GM23338 (cell line): ENCODE data around the gene NIPSNAP2. TPM values are rescaled to one million over a fixed set of nuclear protein-coding genes. Genes with fewer than 3 reads are reported as not detected.
"Not testable (repeated sequence)": the region's sequence is repeated elsewhere in the genome, so short reads cannot be mapped to it uniquely, and the experiment has no call there.

Source experiments
- ATAC-seq: fragments of 200-7000 bp; cut with Tn5 transposase; 3 replicates; pipeline ENCODE4 v1.9.1; 2020
- DNase-seq: peaks from one replicate; pipeline ENCODE4 v3.0.0-alpha.2; 2015; ENCODE audit warnings: low spot score
- H2AFZ ChIP-seq: fragments of 200-600 bp; sonication (generic); 2 replicates; pipeline ENCODE4 v1.8.0; 2016; ENCODE audit warnings: antibody characterized with exemption, mild to moderate bottlenecking, moderate library complexity
- H3F3A ChIP-seq: fragments of 200-600 bp; sonication (generic); replicated peaks from 2 replicates; pipeline ENCODE4 v1.8.0; 2017; ENCODE audit warnings: antibody characterized with exemption, mixed run types, low read depth
- H3K27ac ChIP-seq: fragments of 200-600 bp; sonication (generic); 2 replicates; pipeline ENCODE4 v1.6.1; 2016; ENCODE audit warnings: low read depth
- H3K27me3 ChIP-seq: fragments of 200-600 bp; sonication (generic); 2 replicates; pipeline ENCODE4 v1.8.0; 2016; ENCODE audit warnings: mild to moderate bottlenecking, mixed run types, moderate library complexity; ENCODE audit not compliant: insufficient read depth
- H3K36me3 ChIP-seq: fragments of 200-600 bp; sonication (generic); 2 replicates; pipeline ENCODE4 v1.8.0; 2016; ENCODE audit warnings: mild to moderate bottlenecking; ENCODE audit not compliant: insufficient read depth
- H3K4me1 ChIP-seq: fragments of 200-600 bp; sonication (generic); 2 replicates; pipeline ENCODE4 v1.8.0; 2016; ENCODE audit warnings: mild to moderate bottlenecking, moderate library complexity; ENCODE audit not compliant: insufficient read depth
- H3K4me2 ChIP-seq: fragments of 200-600 bp; sonication (generic); 2 replicates; pipeline ENCODE4 v1.7.1; 2017; ENCODE audit warnings: mixed run types
- H3K4me3 ChIP-seq: fragments of 200-600 bp; sonication (generic); 2 replicates; pipeline ENCODE4 v1.6.1; 2016; ENCODE audit warnings: mixed run types
- H3K79me2 ChIP-seq: fragments of 200-600 bp; sonication (generic); replicated peaks from 2 replicates; pipeline ENCODE4 v1.8.0; 2017; ENCODE audit warnings: mild to moderate bottlenecking; ENCODE audit not compliant: insufficient read depth
- H3K9me2 ChIP-seq: fragments of 200-600 bp; sonication (generic); 2 replicates; pipeline ENCODE4 v1.8.0; 2017; ENCODE audit not compliant: insufficient read depth
- H4K20me1 ChIP-seq: fragments of 200-600 bp; sonication (generic); replicated peaks from 2 replicates; pipeline ENCODE4 v1.8.0; 2017; ENCODE audit warnings: mild to moderate bottlenecking; ENCODE audit not compliant: insufficient read depth
- H3K27ac Mint-ChIP-seq: 2 replicates; pipeline ENCODE4 v1.8.0; 2020; ENCODE audit warnings: inconsistent platforms, mild to moderate bottlenecking, moderate library complexity, mixed read lengths
- H3K27me3 Mint-ChIP-seq: 3 replicates; pipeline ENCODE4 v1.8.0; 2022; ENCODE audit warnings: low read depth, mild to moderate bottlenecking, moderate library complexity, mixed read lengths, inconsistent platforms; ENCODE audit not compliant: insufficient read depth, poor library complexity
- H3K36me3 Mint-ChIP-seq: 3 replicates; pipeline ENCODE4 v1.8.0; 2021; ENCODE audit warnings: low read depth, mild to moderate bottlenecking, inconsistent platforms, moderate library complexity, mixed read lengths
- H3K4me1 Mint-ChIP-seq: 3 replicates; pipeline ENCODE4 v1.8.0; 2020; ENCODE audit warnings: mild to moderate bottlenecking, inconsistent platforms, mixed read lengths
- H3K4me3 Mint-ChIP-seq: 3 replicates; pipeline ENCODE4 v1.8.0; 2021; ENCODE audit warnings: moderate library complexity, mild to moderate bottlenecking, inconsistent platforms, mixed read lengths
- H3K9me3 Mint-ChIP-seq: 3 replicates; pipeline ENCODE4 v1.8.0; 2020; ENCODE audit warnings: moderate library complexity, mild to moderate bottlenecking, inconsistent platforms, mixed read lengths
- CREB1 ChIP-seq: fragments of 250-450 bp; sonication (Bioruptor Pico); IDR thresholded peaks from 2 replicates; pipeline ENCODE4 v1.5.0; 2020; ENCODE audit warnings: low read depth, mild to moderate bottlenecking, moderate library complexity
- CTCF ChIP-seq, 2 experiments: fragments of 200-600 bp in 1 of 2; sonication (generic) in 1 of 2; conservative IDR thresholded peaks; 2 replicates each; pipeline versions ENCODE4 v1.5.1 to v1.6.1; 2016 to 2017; ENCODE audit warnings: antibody characterized with exemption in 2 of 2, low read depth in 2 of 2, mild to moderate bottlenecking in 2 of 2, moderate library complexity in 1 of 2
- EZH2phosphoT487 ChIP-seq: fragments of 200-600 bp; sonication (generic); IDR thresholded peaks from one replicate; pipeline ENCODE4 v1.8.1; 2018; ENCODE audit warnings: antibody characterized with exemption; ENCODE audit not compliant: unreplicated experiment
- JUNB ChIP-seq: IDR thresholded peaks from one replicate; pipeline ENCODE4 v1.6.1; 2016; ENCODE audit warnings: antibody characterized with exemption; ENCODE audit not compliant: unreplicated experiment
- NANOG ChIP-seq: IDR thresholded peaks from 2 replicates; pipeline ENCODE4 v1.6.1; 2016; ENCODE audit warnings: antibody characterized with exemption, borderline replicate concordance
- POLR2AphosphoS5 ChIP-seq: IDR thresholded peaks from 2 replicates; pipeline ENCODE4 v1.6.1; 2016; ENCODE audit warnings: antibody characterized with exemption, low read depth
- REST ChIP-seq: IDR thresholded peaks from one replicate; pipeline ENCODE4 v1.6.1; 2018; ENCODE audit warnings: antibody characterized with exemption; ENCODE audit not compliant: unreplicated experiment
- ZNF114 ChIP-seq: fragments of 250-450 bp; sonication (Bioruptor Pico); IDR thresholded peaks from 2 replicates; pipeline ENCODE4 v1.5.0; 2020; ENCODE audit warnings: mild to moderate bottlenecking, moderate library complexity
- ZNF331 ChIP-seq: fragments of 250-450 bp; sonication (Bioruptor Pico); IDR thresholded peaks from 2 replicates; pipeline ENCODE4 v1.5.0; 2020; ENCODE audit warnings: low read depth, mild to moderate bottlenecking, moderate library complexity
- ZNF462 ChIP-seq: fragments of 250-450 bp; sonication (Bioruptor Pico); IDR thresholded peaks from 2 replicates; pipeline ENCODE4 v1.5.0; 2020; ENCODE audit warnings: mild to moderate bottlenecking, moderate library complexity
- polyA plus RNA-seq: library from polyadenylated mRNA; unstranded; fragments of >200 nt; fragmentation: Nextera tagmentation; extraction: Ambion mirVana; gene quantifications from 2 replicates; pipeline ENCODE4 v1.2.1, GENCODE V29; 2016
- total RNA-seq: library from RNA; depleted of rRNA; stranded (reverse); fragments of >200 nt; shearing (Covaris generic); gene quantifications from 2 replicates; pipeline ENCODE4 v1.2.3, GENCODE V29; 2014

The NIPSNAP2 gene
- total and polyA plus RNA-seq, 2 experiments from 2014 or later, result 29.8 to 30.5 TPM

GRCh38 chr7:55951637-55952351 is 12.6 kb upstream of the NIPSNAP2 start, which contains the start of gene MRPS17:
TSS of gene MRPS17 (plus strand) at chr7:55951877. CDS start at chr7:55953196, 1,319 bp downstream.
- Histone ChIP-seq H3F3A (peaks cover 2% of the 10 kb centered on the region; the same call in 1 of the 2 replicates), H3K4me1 (no peaks in the 10 kb centered on the region), H3K27ac (peak within 1 kb of the TSS; percentile 66), H3K9me2 (no peaks in the 10 kb centered on the region), H4K20me1 (no peaks in the 10 kb centered on the region; the same call in 1 of the 2 replicates), H3K36me3 (peaks cover 14% of the 10 kb centered on the region), H3K4me2 (peak within 1 kb of the TSS; percentile 94), H3K4me3 (peak within 1 kb of the TSS; percentile 99), H3K79me2 (peaks cover 22% of the 10 kb centered on the region), H2AFZ (peak within 1 kb of the TSS; percentile 92; the same call in 1 of the 2 replicates), H3K27me3 (no peaks in the 10 kb centered on the region)
- ATAC-seq (peak; percentile 99), DNase-seq (peak; percentile 97)
- TF ChIP-seq JUNB, result no peak
- TF ChIP-seq EZH2phosphoT487, result no peak
- no peak for TF ChIP-seq CTCF (conservative IDR thresholded peaks at IDR 0.05; ENCODE audit: low read depth in 2 of 2)
- TF ChIP-seq CREB1 (CRISPR knock-in tag), result peak; percentile 97
- TF ChIP-seq ZNF114 (CRISPR knock-in tag), result no peak
- no peak for TF ChIP-seq ZNF462 (CRISPR knock-in tag)
- no peak for TF ChIP-seq NANOG
- no peak for TF ChIP-seq REST
- TF ChIP-seq ZNF331 (CRISPR knock-in tag), result no peak
- TF ChIP-seq POLR2AphosphoS5, result peak; percentile 89
- peak within 1 kb of the TSS; percentile 96 for H3K4me3 Mint-ChIP-seq
- H3K27me3 Mint-ChIP-seq, result peaks cover 4% of the 10 kb centered on the region
- peak within 1 kb of the TSS; percentile 99 for H3K27ac Mint-ChIP-seq
- H3K4me1 Mint-ChIP-seq, result peaks cover 3% of the 10 kb centered on the region; the same call in 1 of the 3 replicates
- peaks cover 47% of the 10 kb centered on the region for H3K36me3 Mint-ChIP-seq
- H3K9me3 Mint-ChIP-seq, result peaks cover 6% of the 10 kb centered on the region; the same call in 1 of the 3 replicates

DNA sequence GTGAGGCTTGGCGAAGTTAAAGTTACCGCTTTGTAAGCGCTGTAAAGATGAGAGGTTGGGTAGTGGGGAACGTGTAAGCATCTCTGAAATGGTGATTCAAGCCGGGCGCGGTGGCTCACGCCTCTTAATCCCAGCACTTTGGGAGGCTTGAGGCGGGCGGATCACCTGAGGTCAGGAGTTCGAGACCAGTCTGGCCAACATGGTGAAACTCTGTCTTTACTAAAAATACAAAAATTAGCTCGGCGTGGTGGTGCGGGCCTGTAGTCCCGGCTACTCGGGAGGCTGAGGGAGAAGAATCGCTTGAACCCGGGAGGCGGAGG is 12.1 kb upstream of the NIPSNAP2 start:
- H3K4me1 ChIP-seq, H3K9me3 Mint-ChIP-seq, H3K27ac ChIP-seq, H3K27me3 ChIP-seq, H3K27me3 Mint-ChIP-seq, H3K4me1 Mint-ChIP-seq, ATAC-seq, H3F3A ChIP-seq, H4K20me1 ChIP-seq, H3K9me2 ChIP-seq: not testable (repeated sequence)
- peaks cover 22% of the 10 kb centered on the region for H3K79me2 ChIP-seq
- Mint-ChIP-seq H3K36me3 (peaks cover 47% of the 10 kb centered on the region), H3K4me3 (peak overlapping the region; percentile 96), H3K27ac (peak overlapping the region; percentile 99)
- peak overlapping the region; percentile 94 for H3K4me2 ChIP-seq
- peak overlapping the region; percentile 99 for H3K4me3 ChIP-seq
- peaks cover 14% of the 10 kb centered on the region for H3K36me3 ChIP-seq
- peak overlapping the region; percentile 88; the same call in 1 of the 2 replicates for H2AFZ ChIP-seq
- peak; percentile 14 for DNase-seq
